Mesendoderm (in vitro differentiated cells): ENCODE measurements around the gene CNTROB.

ENCODE experiments used
- DNase-seq: peaks from one replicate; pipeline ENCODE4 v3.0.0; 2013
- H2AK5ac ChIP-seq: 2 replicates; pipeline ENCODE4 v1.6.1; 2013; ENCODE audit warnings: low read length, inconsistent platforms
- H2BK120ac ChIP-seq: 2 replicates; pipeline ENCODE4 v1.6.1; 2013; ENCODE audit warnings: low read depth, mild to moderate bottlenecking, low read length, moderate library complexity, mixed read lengths
- H2BK15ac ChIP-seq: replicated peaks from 2 replicates; pipeline ENCODE4 v1.6.1; 2013; ENCODE audit warnings: low read depth, mild to moderate bottlenecking, moderate library complexity
- H2BK5ac ChIP-seq: 2 replicates; pipeline ENCODE4 v1.6.1; 2013; ENCODE audit warnings: low read length, inconsistent platforms
- H3K18ac ChIP-seq: 2 replicates; pipeline ENCODE4 v1.6.1; 2013; ENCODE audit warnings: mild to moderate bottlenecking, low read length, mixed read lengths
- H3K23ac ChIP-seq: one replicate; pipeline ENCODE4 v1.6.1; 2013; ENCODE audit warnings: low read length
- H3K27ac ChIP-seq: 2 replicates; pipeline ENCODE4 v1.5.1; 2013; ENCODE audit warnings: low read depth, mild to moderate bottlenecking, inconsistent platforms, low read length, moderate library complexity
- H3K27me3 ChIP-seq: 2 replicates; pipeline ENCODE4 v1.6.1; 2013; ENCODE audit warnings: low read length, control low read depth, mild to moderate bottlenecking, inconsistent platforms; ENCODE audit not compliant: insufficient read depth, poor library complexity
- H3K36me3 ChIP-seq: 2 replicates; pipeline ENCODE4 v1.6.1; 2013; ENCODE audit warnings: low read length, inconsistent platforms; ENCODE audit not compliant: control insufficient read depth, insufficient read depth
- H3K4ac ChIP-seq: one replicate; pipeline ENCODE4 v1.6.1; 2013; ENCODE audit warnings: low read depth, mild to moderate bottlenecking, low read length, moderate library complexity
- H3K4me1 ChIP-seq: 2 replicates; pipeline ENCODE4 v1.6.1; 2013; ENCODE audit warnings: low read depth, low read length, inconsistent platforms; ENCODE audit not compliant: control insufficient read depth
- H3K4me2 ChIP-seq: 2 replicates; pipeline ENCODE4 v1.6.1; 2013; ENCODE audit warnings: low read length
- H3K4me3 ChIP-seq: 2 replicates; pipeline ENCODE4 v1.5.1; 2013; ENCODE audit warnings: mild to moderate bottlenecking, low read length
- H3K56ac ChIP-seq: one replicate; pipeline ENCODE4 v1.6.1; 2013; ENCODE audit warnings: low read length
- H3K79me1 ChIP-seq: 2 replicates; pipeline ENCODE4 v1.6.1; 2013; ENCODE audit warnings: low read length, inconsistent platforms
- H3K79me2 ChIP-seq: 2 replicates; pipeline ENCODE4 v1.6.1; 2013; ENCODE audit warnings: mild to moderate bottlenecking, low read length; ENCODE audit not compliant: control insufficient read depth, insufficient read depth
- H3K9ac ChIP-seq: 2 replicates; pipeline ENCODE4 v1.6.1; 2013; ENCODE audit warnings: low read length, inconsistent platforms
- H4K5ac ChIP-seq: one replicate; pipeline ENCODE4 v1.6.1; 2013; ENCODE audit warnings: low read length
- H4K8ac ChIP-seq: one replicate; pipeline ENCODE4 v1.6.1; 2013; ENCODE audit warnings: low read depth, mild to moderate bottlenecking, control low read depth, low read length, moderate library complexity
- WGBS: extraction: QIAGEN DNeasy Blood & Tissue Kit; methylation state at CpG from one replicate; pipeline ENCODE4 v1.1.7; 2013; ENCODE audit warnings: low lambda C conversion rate, missing lambda C conversion rate; ENCODE audit not compliant: insufficient coverage; ENCODE audit errors: extremely low coverage; 5-methylcytosine and 5-hydroxymethylcytosine counted together

CNTROB gene

DNA sequence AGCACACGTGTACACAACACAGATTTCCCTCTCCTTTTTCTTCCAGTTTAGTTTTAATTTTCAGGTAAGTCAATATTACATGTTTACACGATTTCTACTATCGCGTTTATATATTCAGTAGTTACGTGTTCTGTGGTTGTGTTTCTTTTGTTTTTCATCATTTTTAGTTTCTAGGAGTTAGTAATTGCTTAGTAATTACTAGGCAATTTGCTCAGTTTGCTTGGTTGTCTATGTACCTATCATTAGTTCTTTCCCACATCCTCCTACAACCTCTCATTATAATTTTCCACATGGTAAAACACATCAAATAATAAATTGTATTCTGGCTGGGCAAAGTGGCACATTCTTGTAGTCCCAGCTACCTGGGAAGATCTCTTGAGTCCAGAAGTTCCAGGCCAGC, 45.8 kb downstream of the CNTROB start:
- Histone ChIP-seq H3K9ac (no peak overlapping the region), H3K27ac (no peak overlapping the region), H3K36me3 (no peaks in the 10 kb centered on the region), H2AK5ac (no peak overlapping the region), H2BK120ac (no peak overlapping the region), H3K18ac (no peak overlapping the region), H3K4me2 (no peak overlapping the region), H3K4me3 (no peak overlapping the region), H3K4ac (no peak overlapping the region), H3K4me1 (no peaks in the 10 kb centered on the region), H4K5ac (no peak overlapping the region), H3K27me3 (no peaks in the 10 kb centered on the region), H4K8ac (no peak overlapping the region), H3K79me1 (no peaks in the 10 kb centered on the region), H2BK5ac (no peak overlapping the region), H3K56ac (no peak overlapping the region), H3K79me2 (no peaks in the 10 kb centered on the region), H3K23ac (no peak overlapping the region), H2BK15ac (no peak overlapping the region)
- no CpG with 5 or more reads among the region's 5 CpGs for WGBS
- DNase-seq: no peak

DNA sequence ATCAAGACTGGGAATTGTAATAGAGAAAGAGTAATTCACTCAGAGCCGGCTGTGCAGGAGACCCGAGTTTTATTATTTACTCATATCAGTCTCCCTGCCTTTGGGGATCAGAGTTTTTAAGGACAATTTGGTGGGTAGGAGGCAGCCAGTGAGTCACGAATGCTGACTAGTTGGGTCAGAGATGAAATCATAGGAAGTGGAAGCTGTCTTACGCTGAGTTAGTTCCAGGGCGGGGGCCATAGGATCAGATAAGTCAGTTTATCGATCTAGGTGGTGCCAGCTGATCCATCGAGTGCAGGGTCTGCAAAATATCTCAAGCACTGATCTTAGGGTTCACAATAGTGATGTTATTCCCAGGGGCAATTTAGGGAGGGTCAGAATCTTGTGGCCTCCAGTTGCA, 50.2 kb downstream of the CNTROB start:
- no peak overlapping the region for H2BK15ac ChIP-seq
- no peak overlapping the region for H3K18ac ChIP-seq
- H3K27ac ChIP-seq: no peak overlapping the region
- no peak overlapping the region for H3K4me2 ChIP-seq
- no peaks in the 10 kb centered on the region for H3K27me3 ChIP-seq
- H3K9ac ChIP-seq: no peak overlapping the region
- H3K79me1 ChIP-seq: no peaks in the 10 kb centered on the region
- H2BK5ac ChIP-seq: no peak overlapping the region
- no CpG with 5 or more reads among the region's 7 CpGs for WGBS
- H4K5ac ChIP-seq: no peak overlapping the region
- no peak overlapping the region for H4K8ac ChIP-seq
- DNase-seq: no peak
- no peak overlapping the region for H2AK5ac ChIP-seq
- H3K4ac ChIP-seq: no peak overlapping the region
- no peaks in the 10 kb centered on the region for H3K4me1 ChIP-seq
- no peak overlapping the region for H2BK120ac ChIP-seq
- no peak overlapping the region for H3K23ac ChIP-seq
- H3K56ac ChIP-seq: no peak overlapping the region
- no peak overlapping the region for H3K4me3 ChIP-seq
- H3K36me3 ChIP-seq: no peaks in the 10 kb centered on the region
- no peaks in the 10 kb centered on the region for H3K79me2 ChIP-seq

DNA sequence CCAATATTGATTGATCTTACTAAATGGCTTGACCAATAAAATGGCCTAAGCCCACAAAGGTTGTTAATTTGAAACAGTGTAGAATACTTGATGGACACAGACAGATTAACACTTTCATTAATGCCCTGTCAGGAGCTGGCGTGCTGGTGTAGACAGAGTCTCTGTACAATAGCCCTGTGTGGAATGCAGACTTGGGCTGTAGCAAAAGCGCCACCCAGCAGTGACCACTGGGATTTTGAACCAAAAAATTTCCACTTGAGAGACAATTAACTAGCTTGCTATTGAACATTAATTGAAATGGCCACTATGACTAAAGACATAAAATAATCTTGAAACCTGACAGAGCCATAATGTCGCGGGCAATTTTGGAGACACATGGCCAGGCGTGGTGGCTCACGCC, 50.7 kb downstream of the CNTROB start:
- no peak for DNase-seq
- H3K56ac ChIP-seq: no peak overlapping the region

DNA sequence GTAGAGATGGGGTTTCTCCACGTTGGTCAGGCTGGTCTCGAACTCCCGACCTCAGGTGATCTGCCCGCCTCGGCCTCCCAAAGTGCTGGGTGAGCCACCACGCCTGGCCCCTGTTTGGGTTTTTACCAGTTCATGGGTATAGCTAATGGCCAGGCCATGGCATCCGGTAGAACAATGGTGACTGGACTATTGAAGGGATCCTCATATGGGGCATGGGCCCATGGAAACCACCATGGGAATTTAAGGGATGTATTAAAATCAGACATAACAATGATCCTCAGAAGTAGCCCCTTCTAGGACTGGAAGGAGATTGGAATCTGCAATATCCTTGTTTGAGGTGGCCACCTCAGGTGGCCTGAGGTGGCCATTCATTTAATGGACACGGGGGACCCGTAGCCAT, 52.9 kb downstream of the CNTROB start:
- no peak overlapping the region for H3K9ac ChIP-seq
- no peak overlapping the region for H2BK5ac ChIP-seq
- DNase-seq: no peak
- no peak overlapping the region for H3K27ac ChIP-seq
- H4K5ac ChIP-seq: no peak overlapping the region
- no peak overlapping the region for H3K56ac ChIP-seq
- H3K79me1 ChIP-seq: no peaks in the 10 kb centered on the region
- no peak overlapping the region for H3K18ac ChIP-seq
- H3K4me2 ChIP-seq: no peak overlapping the region
- no peak overlapping the region for H3K4me3 ChIP-seq
- no CpG with 5 or more reads among the region's 9 CpGs for WGBS
- no peak overlapping the region for H4K8ac ChIP-seq
- no peaks in the 10 kb centered on the region for H3K36me3 ChIP-seq
- H3K4ac ChIP-seq: no peak overlapping the region
- H2AK5ac ChIP-seq: no peak overlapping the region
- H2BK120ac ChIP-seq: no peak overlapping the region
- no peak overlapping the region for H2BK15ac ChIP-seq
- H3K27me3 ChIP-seq: no peaks in the 10 kb centered on the region
- H3K79me2 ChIP-seq: no peaks in the 10 kb centered on the region
- H3K4me1 ChIP-seq: no peaks in the 10 kb centered on the region
- no peak overlapping the region for H3K23ac ChIP-seq

More for the DNA sequence above, 50.7 kb downstream of the CNTROB start:
- H3K9ac ChIP-seq: no peak overlapping the region
- H2BK120ac ChIP-seq: no peak overlapping the region
- H4K5ac ChIP-seq: no peak overlapping the region
- H3K27ac ChIP-seq: no peak overlapping the region
- no peak overlapping the region for H3K23ac ChIP-seq
- no peak overlapping the region for H3K4me2 ChIP-seq
- no peak overlapping the region for H2BK15ac ChIP-seq
- H4K8ac ChIP-seq: no peak overlapping the region
- H3K4me3 ChIP-seq: no peak overlapping the region
- H2BK5ac ChIP-seq: no peak overlapping the region
- no peaks in the 10 kb centered on the region for H3K36me3 ChIP-seq
- no peaks in the 10 kb centered on the region for H3K79me2 ChIP-seq
- no peaks in the 10 kb centered on the region for H3K4me1 ChIP-seq
- no peak overlapping the region for H2AK5ac ChIP-seq
- no peaks in the 10 kb centered on the region for H3K27me3 ChIP-seq
- WGBS: no CpG with 5 or more reads among the region's 6 CpGs
- H3K4ac ChIP-seq: no peak overlapping the region
- H3K79me1 ChIP-seq: no peaks in the 10 kb centered on the region
- no peak overlapping the region for H3K18ac ChIP-seq

DNA sequence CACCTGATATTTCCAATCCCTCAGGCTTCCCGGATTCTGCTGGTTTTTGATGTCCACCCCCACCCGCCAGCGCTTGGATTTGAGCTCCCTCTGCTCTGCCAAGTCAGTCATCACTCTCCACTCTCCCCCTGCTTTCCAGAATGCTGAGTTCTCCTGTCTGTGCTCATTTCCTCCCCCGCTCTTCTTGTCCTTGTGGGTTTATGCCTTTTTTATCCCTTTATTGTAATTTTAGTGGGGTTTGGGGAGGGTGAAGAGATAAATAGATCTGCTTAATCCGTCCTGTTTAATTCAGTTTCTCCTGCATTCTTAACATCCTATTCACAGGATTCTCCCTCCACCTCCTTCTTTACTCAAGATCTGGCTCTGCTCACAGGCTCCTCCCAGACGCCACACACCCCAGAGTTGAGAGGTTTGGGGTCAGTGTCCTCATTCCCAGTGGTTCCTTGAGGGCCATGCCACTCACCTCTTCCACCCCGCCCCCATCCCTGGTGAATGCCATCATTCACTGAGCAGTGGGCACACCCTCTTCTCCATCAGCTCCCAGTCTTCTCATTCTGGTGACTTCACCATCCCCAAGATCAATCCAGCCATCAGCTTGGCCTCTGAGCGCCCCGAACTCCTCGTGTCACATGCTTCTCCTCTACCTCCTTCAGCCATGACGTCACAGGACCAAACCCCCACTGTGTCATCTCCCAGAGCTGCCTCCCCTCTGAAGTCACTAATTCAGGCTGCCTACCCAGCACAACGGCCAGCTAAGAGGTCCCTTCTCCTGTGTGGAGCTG, 55.3 kb downstream of the CNTROB start:
- Histone ChIP-seq H3K79me1 (no peaks in the 10 kb centered on the region), H4K5ac (no peak overlapping the region), H3K27ac (no peak overlapping the region), H3K4me2 (no peak overlapping the region), H3K27me3 (no peaks in the 10 kb centered on the region), H3K18ac (no peak overlapping the region), H2BK5ac (no peak overlapping the region), H3K79me2 (no peaks in the 10 kb centered on the region), H3K23ac (no peak overlapping the region), H3K36me3 (no peaks in the 10 kb centered on the region), H2AK5ac (no peak overlapping the region), H4K8ac (no peak overlapping the region), H2BK120ac (no peak overlapping the region), H3K56ac (peak overlapping the region; percentile 22), H2BK15ac (no peak overlapping the region), H3K9ac (no peak overlapping the region), H3K4me1 (no peaks in the 10 kb centered on the region), H3K4me3 (no peak overlapping the region), H3K4ac (no peak overlapping the region)
- no CpG with 5 or more reads among the region's 12 CpGs for WGBS
- DNase-seq: no peak

DNA sequence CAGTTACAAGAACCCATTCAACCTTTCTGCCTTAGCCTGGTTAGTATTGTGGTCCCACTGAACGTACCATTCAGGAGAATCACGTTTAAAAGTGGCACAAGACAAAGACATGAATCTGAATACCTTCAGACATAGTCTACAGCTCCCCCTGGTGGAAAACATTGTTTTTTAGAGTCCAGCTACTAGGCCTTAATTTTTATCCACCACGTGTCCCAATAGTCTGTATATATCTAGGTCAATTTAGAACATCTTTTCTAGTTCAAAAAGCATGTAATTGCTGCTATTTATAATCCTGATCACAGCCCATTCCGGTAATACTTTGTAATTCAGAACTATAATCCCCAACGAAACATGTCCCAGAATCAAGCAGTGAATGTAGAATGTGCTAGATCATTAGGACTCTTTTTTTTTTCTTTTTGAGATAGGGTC, 56.8 kb downstream of the CNTROB start:
- Histone ChIP-seq H2BK15ac (no peak overlapping the region), H3K27me3 (no peaks in the 10 kb centered on the region), H3K4me2 (no peak overlapping the region), H3K79me2 (no peaks in the 10 kb centered on the region), H3K18ac (no peak overlapping the region), H4K5ac (no peak overlapping the region), H3K4me1 (no peaks in the 10 kb centered on the region), H3K27ac (no peak overlapping the region), H2BK120ac (no peak overlapping the region), H3K4ac (no peak overlapping the region), H3K23ac (no peak overlapping the region), H3K9ac (no peak overlapping the region), H2BK5ac (no peak overlapping the region), H3K36me3 (no peaks in the 10 kb centered on the region), H4K8ac (no peak overlapping the region), H3K79me1 (no peaks in the 10 kb centered on the region), H2AK5ac (no peak overlapping the region), H3K4me3 (no peak overlapping the region), H3K56ac (no peak overlapping the region)
- peak; percentile 56 for DNase-seq
- no CpG with 5 or more reads among the region's 5 CpGs for WGBS
